ENCODE measurements around the gene PPARD. TPM values are rescaled to one million over a fixed set of nuclear protein-coding genes. Genes with fewer than 3 reads are reported as not detected.

Gene PPARD
- total RNA-seq, 1 donor from 2014 or later, result 21.9 TPM

- DNase-seq (ENCODE audit: extremely low spot score, unreplicated experiment), result no peak
- TF ChIP-seq, protein P1, sequence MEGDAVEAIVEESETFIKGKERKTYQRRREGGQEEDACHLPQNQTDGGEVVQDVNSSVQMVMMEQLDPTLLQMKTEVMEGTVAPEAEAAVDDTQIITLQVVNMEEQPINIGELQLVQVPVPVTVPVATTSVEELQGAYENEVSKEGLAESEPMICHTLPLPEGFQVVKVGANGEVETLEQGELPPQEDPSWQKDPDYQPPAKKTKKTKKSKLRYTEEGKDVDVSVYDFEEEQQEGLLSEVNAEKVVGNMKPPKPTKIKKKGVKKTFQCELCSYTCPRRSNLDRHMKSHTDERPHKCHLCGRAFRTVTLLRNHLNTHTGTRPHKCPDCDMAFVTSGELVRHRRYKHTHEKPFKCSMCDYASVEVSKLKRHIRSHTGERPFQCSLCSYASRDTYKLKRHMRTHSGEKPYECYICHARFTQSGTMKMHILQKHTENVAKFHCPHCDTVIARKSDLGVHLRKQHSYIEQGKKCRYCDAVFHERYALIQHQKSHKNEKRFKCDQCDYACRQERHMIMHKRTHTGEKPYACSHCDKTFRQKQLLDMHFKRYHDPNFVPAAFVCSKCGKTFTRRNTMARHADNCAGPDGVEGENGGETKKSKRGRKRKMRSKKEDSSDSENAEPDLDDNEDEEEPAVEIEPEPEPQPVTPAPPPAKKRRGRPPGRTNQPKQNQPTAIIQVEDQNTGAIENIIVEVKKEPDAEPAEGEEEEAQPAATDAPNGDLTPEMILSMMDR (conservative IDR thresholded peaks at IDR 0.05), result no peak
- Mint-ChIP-seq H3K9me3 (no peaks in the 10 kb centered on the region), H3K4me1 (ENCODE audit: unreplicated experiment) (no peaks in the 10 kb centered on the region), H3K27me3 (no peaks in the 10 kb centered on the region), H3K4me3 (no peak overlapping the region), H3K27ac (no peak overlapping the region), H3K36me3 (peaks cover 20% of the 10 kb centered on the region)
Measured at GRCh38 chr6:35463292-35463691, 120.9 kb downstream of the PPARD start.

- Mint-ChIP-seq H3K9me3 (no peaks in the 10 kb centered on the region), H3K4me3 (no peak overlapping the region), H3K27me3 (peaks cover 2% of the 10 kb centered on the region), H3K27ac (no peak overlapping the region), H3K4me1 (ENCODE audit: unreplicated experiment) (peaks cover 11% of the 10 kb centered on the region), H3K36me3 (peaks cover 27% of the 10 kb centered on the region)
- TF ChIP-seq, protein P1 (conservative IDR thresholded peaks at IDR 0.05), result no peak
- DNase-seq (ENCODE audit: extremely low spot score, unreplicated experiment), result no peak
Measured at GRCh38 chr6:35465646-35466045, 123.3 kb downstream of the PPARD start.

GRCh38 chr6:35468181-35468979, 126.0 kb downstream of the PPARD start, which contains the start of gene RPL10A:
RPL10A (plus strand) TSS chr6:35468401; CDS start chr6:35468435, 34 bp downstream.
- H3K9me3 Mint-ChIP-seq, result no peaks in the 10 kb centered on the region
- peaks cover 3% of the 10 kb centered on the region for H3K27me3 Mint-ChIP-seq
- TF ChIP-seq, protein P1 (conservative IDR thresholded peaks at IDR 0.05), result peak; percentile 98
- peak; percentile 94 for DNase-seq (ENCODE audit: extremely low spot score, unreplicated experiment)
- peaks cover 29% of the 10 kb centered on the region for H3K4me1 Mint-ChIP-seq (ENCODE audit: unreplicated experiment)
- H3K4me3 Mint-ChIP-seq, result peak within 1 kb of the TSS; percentile 94
- peak within 1 kb of the TSS; percentile 96 for H3K27ac Mint-ChIP-seq
- peaks cover 24% of the 10 kb centered on the region for H3K36me3 Mint-ChIP-seq

DNA sequence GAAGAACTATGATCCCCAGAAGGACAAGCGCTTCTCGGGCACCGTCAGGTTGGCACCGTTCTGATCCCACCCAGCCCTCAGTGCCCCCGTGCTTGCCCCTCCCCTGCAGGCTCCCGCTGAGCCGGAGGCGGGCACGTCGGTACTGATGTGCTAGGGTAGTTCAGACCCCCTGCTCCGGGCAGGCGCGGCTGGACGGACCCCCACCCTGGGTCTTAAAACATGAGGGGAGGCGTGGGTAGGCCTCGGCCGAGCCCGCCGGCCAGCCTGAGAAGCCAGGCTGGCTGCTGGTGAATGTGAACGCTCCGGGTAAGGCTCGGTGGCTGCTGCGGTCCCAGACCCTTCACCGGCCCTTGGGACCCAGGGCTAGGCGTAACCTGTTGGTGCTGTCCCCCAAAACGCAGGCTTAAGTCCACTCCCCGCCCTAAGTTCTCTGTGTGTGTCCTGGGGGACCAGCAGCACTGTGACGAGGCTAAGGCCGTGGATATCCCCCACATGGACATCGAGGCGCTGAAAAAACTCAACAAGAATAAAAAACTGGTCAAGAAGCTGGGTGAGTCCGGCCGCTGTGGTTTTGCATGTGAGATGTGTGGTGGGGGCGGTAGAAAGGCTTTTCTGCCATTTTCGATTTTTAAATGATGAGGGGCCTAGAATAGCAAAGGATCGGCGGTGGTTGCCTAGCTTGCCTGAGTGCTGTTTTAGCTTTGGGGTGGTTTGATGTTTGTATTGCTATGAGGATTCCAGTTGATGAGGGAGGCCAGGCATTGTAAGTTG, 126.8 kb downstream of the PPARD start:
- Mint-ChIP-seq H3K36me3 (peaks cover 20% of the 10 kb centered on the region), H3K27me3 (peaks cover 3% of the 10 kb centered on the region), H3K4me3 (peak overlapping the region; percentile 94), H3K4me1 (ENCODE audit: unreplicated experiment) (peaks cover 29% of the 10 kb centered on the region), H3K27ac (peak overlapping the region; percentile 96), H3K9me3 (no peaks in the 10 kb centered on the region)
- TF ChIP-seq, protein P1 (conservative IDR thresholded peaks at IDR 0.05), result no peak
- no peak for DNase-seq (ENCODE audit: extremely low spot score, unreplicated experiment)

DNA sequence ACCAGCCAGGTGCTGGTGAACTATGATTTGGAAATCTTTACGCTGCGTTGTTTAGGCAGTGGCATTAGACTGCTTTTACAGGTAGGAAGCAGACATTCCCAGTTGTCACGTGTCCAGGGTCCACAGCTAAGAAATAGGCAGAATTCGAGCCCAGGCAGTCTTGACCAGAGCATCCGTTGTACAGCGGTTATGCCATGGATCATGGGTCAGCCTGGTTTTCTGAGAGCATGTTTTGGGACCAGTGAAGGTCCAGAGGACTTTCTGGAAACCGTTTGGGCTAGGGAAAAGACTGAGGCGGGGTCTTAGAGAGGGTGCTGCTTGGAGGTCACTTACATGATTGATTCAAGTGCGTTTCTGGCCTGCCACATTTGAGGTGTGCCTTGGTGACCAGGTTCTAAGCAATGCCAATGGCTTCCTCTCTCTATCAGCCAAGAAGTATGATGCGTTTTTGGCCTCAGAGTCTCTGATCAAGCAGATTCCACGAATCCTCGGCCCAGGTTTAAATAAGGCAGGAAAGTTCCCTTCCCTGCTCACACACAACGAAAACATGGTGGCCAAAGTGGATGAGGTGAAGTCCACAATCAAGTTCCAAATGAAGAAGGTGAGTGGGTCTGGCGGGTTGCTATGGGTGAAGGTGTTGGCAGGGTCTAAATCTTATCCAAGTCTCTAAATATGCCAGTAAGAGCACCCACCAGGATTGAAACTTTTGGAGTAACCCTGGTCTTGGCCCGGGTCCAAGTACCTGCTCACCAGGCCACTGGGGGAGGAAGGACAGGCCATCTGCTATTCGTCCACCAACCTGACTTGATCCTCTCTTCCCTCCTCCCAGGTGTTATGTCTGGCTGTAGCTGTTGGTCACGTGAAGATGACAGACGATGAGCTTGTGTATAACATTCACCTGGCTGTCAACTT, 127.6 kb downstream of the PPARD start:
- no peak for DNase-seq (ENCODE audit: extremely low spot score, unreplicated experiment)
- TF ChIP-seq, protein P1 (conservative IDR thresholded peaks at IDR 0.05), result no peak
- Mint-ChIP-seq H3K27ac (peak overlapping the region; percentile 96), H3K4me1 (ENCODE audit: unreplicated experiment) (peaks cover 29% of the 10 kb centered on the region), H3K36me3 (peaks cover 20% of the 10 kb centered on the region), H3K4me3 (peak overlapping the region; percentile 94), H3K27me3 (peaks cover 3% of the 10 kb centered on the region), H3K9me3 (no peaks in the 10 kb centered on the region)
